HL-60 (cell line): ENCODE results near the gene SLC1A1.

Source experiments
- DNase-seq, 2 experiments: peaks; one replicate each; pipeline ENCODE4 v3.0.0-alpha.2; 2010 to 2020; ENCODE audit warnings: low read depth in 1 of 2, low spot score in 1 of 2
- H3K27ac ChIP-seq: fragments of 250-450 bp; sonication (Bioruptor Pico); replicated peaks from 2 replicates; pipeline ENCODE4 v1.5.1; 2020; ENCODE audit warnings: mild to moderate bottlenecking, moderate library complexity
- H3K27me3 ChIP-seq: fragments of 250-450 bp; sonication (Bioruptor Pico); 2 replicates; pipeline ENCODE4 v1.5.1; 2021; ENCODE audit warnings: mild to moderate bottlenecking, moderate library complexity; ENCODE audit not compliant: insufficient read depth, poor library complexity, severe bottlenecking
- H3K4me3 ChIP-seq: replicated peaks from 2 replicates; pipeline ENCODE4 v1.5.1; 2011; ENCODE audit warnings: mild to moderate bottlenecking, control low read depth, low read length; ENCODE audit not compliant: insufficient read depth
- CTCF ChIP-seq: IDR thresholded peaks from one replicate; pipeline ENCODE4 v1.5.1; 2011; ENCODE audit warnings: low read length, control low read depth, inconsistent platforms; ENCODE audit not compliant: insufficient read depth
- GABPA ChIP-seq: IDR thresholded peaks from 2 replicates; pipeline ENCODE4 v1.6.1; 2012; ENCODE audit warnings: low read depth
- POLR2AphosphoS5 ChIP-seq: IDR thresholded peaks from 2 replicates; pipeline ENCODE4 v1.6.1; 2012; ENCODE audit warnings: low read depth
- REST ChIP-seq: IDR thresholded peaks from 2 replicates; pipeline ENCODE4 v1.6.1; 2012; ENCODE audit warnings: low read depth; ENCODE audit not compliant: insufficient replicate concordance
- SPI1 ChIP-seq: IDR thresholded peaks from 2 replicates; pipeline ENCODE4 v1.6.1; 2012; ENCODE audit warnings: low read depth, mild to moderate bottlenecking, borderline replicate concordance

The SLC1A1 gene

GRCh38 chr9:4515958-4516375 lies 25.7 kb downstream of the SLC1A1 start:
- peak; percentile 63; the same call in 1 of the 2 replicates for TF ChIP-seq SPI1
- TF ChIP-seq CTCF = no peak
- no peak for TF ChIP-seq REST
- no peak for TF ChIP-seq GABPA
- Histone ChIP-seq H3K4me3 (no peak overlapping the region), H3K27ac (no peak overlapping the region), H3K27me3 (no peaks in the 10 kb centered on the region)
- DNase-seq = no peak

DNA sequence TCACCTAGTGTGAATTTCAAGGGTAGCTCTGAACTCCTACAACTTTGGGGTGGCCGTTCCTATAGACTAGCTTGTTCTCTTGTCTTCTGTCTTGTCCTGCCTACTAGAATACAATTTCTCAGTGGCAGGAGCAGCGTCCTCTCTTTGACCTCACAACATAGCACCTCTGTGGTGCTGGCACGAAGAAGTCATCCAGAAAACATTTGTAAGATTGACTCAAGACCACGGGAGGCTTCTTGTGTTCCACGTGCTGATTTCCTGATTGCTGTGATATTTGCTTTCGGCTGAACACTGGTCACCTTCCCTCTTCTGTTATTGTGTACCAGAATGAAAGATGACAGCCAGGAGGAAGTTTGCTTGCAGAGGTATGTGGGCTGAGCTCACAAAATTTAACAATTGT lies 27.0 kb downstream of the SLC1A1 start:
- no peak for DNase-seq
- Histone ChIP-seq H3K27me3 (no peaks in the 10 kb centered on the region), H3K4me3 (no peak overlapping the region), H3K27ac (no peak overlapping the region)
- TF ChIP-seq GABPA (no peak), POLR2AphosphoS5 (no peak), SPI1 (no peak), REST (no peak), CTCF (no peak)

GRCh38 chr9:4519604-4520003 lies 29.3 kb downstream of the SLC1A1 start:
- H3K27me3 ChIP-seq = no peaks in the 10 kb centered on the region
- no peak for TF ChIP-seq CTCF
- no peak for TF ChIP-seq REST
- no peak for TF ChIP-seq SPI1
- no peak for TF ChIP-seq POLR2AphosphoS5
- TF ChIP-seq GABPA = no peak
- DNase-seq = no peak
- H3K27ac ChIP-seq = no peak overlapping the region
- no peak overlapping the region for H3K4me3 ChIP-seq
